SK-N-MC (cell line): Measurements from ENCODE around the gene SDK2.

Experiments used
- EZH2 ChIP-seq: fragments of 200-600 bp; sonication (generic); IDR thresholded peaks from one replicate; pipeline ENCODE4 v1.6.1; 2017; ENCODE audit warnings: antibody characterized with exemption
- POLR2AphosphoS5 ChIP-seq: IDR thresholded peaks from 2 replicates; pipeline ENCODE4 v1.6.1; 2012; ENCODE audit warnings: mild to moderate bottlenecking, low read depth, low read length, borderline replicate concordance

GRCh38 chr17:73582821-73583220 lies 61.4 kb downstream of the SDK2 start:
- TF ChIP-seq POLR2AphosphoS5 (no peak), EZH2 (no peak)
